Stimulated activated CD8-positive, alpha-beta memory T cell treated with anti-CD3 and anti-CD28 coated beads, Interleukin-4, amount 100 ng/mL, for 24 hours (primary cell): ENCODE data around the gene EFHC2.
"Not testable (repeated sequence)": the region's sequence is repeated elsewhere in the genome, so short reads cannot be mapped to it uniquely, and the experiment has no call there.

Source experiments
- DNase-seq: peaks from one replicate; pipeline ENCODE4 v3.0.0-alpha.2; 2020; ENCODE audit warnings: low read depth

EFHC2 gene

DNA sequence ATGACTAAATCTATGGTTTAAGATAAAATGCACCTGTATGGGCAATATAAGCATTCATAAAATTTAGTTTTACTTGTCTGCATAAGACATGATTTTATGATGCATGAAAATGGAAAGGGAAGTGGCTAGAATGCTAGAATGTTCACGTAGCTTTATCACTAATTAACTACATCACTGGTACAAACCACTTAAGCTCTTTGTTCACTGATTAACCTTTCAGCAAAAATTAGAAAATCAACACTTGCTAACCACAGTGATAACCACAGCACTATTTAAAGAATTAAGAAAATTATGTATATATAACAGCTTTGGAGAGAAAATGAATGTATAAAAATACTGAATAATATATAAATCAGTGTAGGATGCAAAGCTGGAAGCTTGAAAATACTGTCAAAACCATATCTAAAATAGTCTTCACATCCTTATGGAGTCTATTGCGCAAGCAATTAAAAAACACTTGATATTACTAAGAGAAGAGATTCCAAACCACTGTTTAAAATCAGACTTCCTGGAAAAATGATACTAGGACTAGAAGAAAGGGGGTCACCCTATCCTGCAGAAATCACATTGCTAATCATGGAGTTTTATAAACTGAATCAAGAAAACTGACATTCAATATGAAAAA is 51.9 kb downstream of the EFHC2 start:
- DNase-seq: no peak

GRCh38 chrX:44290718-44291117 is 52.8 kb downstream of the EFHC2 start:
- DNase-seq: no peak

DNA sequence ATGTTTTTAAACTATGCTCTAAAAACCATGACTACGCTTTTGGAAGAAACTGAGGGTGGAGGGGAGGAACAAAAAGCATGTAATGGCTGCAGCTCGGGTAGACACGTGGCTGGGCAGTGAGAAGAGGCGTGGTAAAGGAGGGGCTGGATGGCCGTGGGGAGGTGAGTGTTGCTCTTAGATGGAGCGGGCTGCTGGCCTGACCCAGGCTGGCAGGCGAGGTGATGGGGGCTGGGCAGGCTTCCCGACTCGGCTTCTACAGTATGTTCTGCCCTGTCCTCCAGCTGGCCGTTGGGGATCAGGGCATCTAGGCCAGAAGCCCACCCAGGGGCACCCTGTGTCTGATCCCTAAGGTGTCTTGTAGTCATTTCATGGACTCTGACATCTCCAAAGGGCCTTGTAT is 60.7 kb downstream of the EFHC2 start:
- DNase-seq: no peak

DNA sequence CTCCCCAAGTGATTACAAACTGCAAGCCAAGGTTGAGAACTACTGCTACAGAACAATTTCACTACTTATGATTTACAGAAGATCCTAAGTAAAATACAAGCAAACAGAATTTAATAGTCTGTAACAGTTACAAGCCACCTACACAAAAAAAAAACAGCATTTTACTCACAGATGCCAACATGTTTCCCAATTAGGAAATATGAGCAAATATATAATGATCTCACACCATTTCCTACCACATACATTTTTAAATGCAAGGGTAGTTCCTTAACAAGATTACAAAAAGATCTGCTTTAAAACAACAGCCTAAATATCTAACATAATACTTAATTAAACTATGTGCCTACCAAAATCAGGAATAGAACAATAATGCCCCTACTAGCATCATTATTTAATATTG is 63.4 kb downstream of the EFHC2 start:
- DNase-seq: no peak

DNA sequence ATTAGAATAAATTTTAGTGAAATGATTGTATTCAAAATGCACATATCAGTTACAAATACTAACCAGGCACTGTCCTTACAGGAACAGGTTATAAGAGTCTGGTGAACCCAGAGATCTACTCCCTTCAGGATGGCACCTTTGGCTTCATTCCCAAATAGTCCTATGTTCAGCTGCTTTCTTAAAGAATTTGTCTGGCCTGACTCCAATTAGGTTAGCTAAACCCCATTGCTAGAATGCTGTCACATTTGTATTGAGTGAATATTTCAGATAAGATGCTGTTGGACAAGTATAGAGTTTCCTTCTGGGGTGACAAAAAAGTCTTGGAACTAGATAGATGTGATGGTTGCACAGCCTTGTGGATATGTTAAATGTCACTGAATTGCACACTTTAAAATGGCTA is 69.4 kb downstream of the EFHC2 start:
- DNase-seq: no peak

- no peak for DNase-seq
Measured at GRCh38 chrX:44267861-44268260, 75.6 kb downstream of the EFHC2 start.

GRCh38 chrX:44267116-44267515 is 76.4 kb downstream of the EFHC2 start:
- DNase-seq: no peak

DNA sequence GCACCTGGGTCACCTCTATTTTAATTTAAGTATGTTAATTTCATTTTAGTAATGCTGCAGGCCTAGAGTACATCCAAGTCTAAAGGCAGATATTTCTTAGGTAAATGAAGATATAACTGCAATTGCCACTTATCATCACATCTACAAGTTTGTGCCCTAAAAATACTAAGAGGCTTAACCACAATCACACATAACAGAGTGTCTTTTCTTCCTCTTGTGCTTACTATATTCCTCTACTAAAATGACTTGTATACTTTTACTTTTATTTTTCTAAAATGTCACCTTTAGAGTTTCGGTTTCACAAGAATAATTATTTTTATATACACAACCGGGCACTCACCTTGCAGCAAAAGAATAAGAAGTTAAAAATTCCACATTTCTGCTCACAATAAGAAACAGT is 77.9 kb downstream of the EFHC2 start:
- no peak for DNase-seq

DNA sequence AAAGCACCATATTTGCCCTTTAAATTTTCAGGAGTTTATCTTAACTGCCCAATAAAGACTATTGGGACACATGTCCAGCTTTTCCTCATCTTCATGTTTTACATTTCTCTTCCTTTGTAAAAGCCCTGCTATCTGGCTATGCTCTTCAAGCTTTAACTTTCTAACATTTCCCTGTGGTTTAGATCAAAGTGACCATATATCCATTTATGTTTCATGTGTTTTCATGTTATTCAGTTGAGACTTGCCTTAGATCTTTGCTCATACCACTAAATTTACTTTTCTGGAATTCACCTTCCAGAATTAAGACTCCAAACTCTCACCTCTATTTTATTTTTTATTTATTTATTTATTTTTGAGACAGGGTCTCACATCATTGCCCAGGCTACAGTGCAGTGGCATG is 78.5 kb downstream of the EFHC2 start:
- no peak for DNase-seq

- DNase-seq: no peak
Measured at GRCh38 chrX:44261286-44261685, 82.2 kb downstream of the EFHC2 start.

DNA sequence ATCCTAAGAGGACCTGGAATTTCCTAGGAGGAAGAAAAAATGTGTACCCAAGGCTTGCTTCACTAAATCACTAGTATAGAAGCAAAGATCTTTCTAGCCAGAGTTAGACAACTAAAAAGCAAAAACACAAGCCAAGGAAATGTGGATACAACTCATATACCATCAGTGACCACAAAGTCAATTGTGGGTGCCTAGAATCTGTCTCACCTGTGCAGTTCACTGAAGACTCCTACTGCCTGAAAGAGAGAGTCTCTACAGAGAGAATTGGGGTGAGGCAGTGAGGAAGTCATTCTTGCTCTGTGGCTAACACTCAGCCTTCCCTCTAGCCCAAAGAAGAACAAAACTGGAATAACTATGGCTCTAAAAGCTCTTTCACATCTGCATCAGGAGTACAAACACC is 82.9 kb downstream of the EFHC2 start:
- no peak for DNase-seq

- not testable (repeated sequence) for DNase-seq
Measured at GRCh38 chrX:44255742-44256141, 87.7 kb downstream of the EFHC2 start.

GRCh38 chrX:44253575-44253942 is 89.9 kb downstream of the EFHC2 start:
- no peak for DNase-seq

DNA sequence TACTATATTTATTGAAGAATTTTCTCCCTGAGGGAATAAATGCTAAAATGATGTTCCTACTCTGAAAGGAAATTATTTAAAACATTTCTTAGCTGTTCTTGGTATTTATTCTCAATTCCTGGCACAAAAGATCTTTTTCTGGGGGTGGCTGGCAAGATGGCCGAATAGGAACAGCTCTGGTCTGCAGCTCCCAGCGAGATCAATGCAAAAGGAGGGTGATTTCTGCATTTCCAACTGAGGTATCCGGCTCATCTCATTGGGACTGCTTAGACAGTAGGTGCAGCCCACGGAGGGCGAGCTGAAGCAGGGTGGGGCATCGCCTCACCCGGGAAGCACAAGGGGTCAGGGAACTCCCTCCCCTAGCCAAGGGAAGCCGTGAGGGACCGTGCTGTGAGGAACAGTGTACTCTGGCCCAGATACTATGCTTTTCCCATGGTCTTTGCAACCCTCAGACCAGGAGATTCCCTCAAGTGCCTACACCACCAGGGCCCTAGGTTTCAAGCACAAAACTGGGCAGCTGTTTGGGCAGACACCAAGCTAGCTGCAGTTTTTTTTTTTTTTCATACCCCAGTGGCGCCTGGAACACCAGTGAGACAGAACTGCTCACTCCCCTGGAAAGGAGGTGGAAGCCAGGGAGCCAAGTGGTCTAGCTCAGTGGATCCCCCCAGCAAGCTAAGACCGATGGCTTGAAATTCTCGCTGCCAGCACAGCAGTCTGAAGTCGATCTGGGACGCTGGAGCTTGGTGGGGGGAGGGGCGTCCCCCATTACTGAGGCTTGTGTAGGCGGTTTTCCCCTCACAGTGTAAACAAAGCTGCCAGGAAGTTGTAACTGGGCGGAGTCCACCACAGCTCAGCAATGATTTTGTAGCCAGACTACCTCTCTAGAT is 90.5 kb downstream of the EFHC2 start:
- peak; percentile 36 for DNase-seq

- no peak for DNase-seq
Measured at GRCh38 chrX:44247468-44247867, 96.0 kb downstream of the EFHC2 start.

DNA sequence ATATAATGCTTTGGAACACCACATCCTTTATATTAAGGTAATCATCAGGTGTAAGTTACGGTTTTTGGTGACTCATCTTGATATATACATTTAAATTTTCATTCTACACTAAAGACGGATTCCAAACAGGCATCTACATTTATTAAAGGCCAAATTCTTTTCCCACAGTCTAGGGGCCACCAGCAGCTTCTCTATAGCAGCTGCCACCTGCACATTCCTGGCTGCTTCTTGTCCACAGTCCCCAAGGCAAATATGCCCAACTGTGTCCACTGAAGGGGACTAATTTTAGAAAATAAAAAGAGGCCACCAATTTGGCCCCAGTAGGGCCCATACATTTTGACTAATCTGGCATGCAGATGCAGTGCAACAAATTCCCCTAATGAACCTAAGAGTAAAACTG is 96.6 kb downstream of the EFHC2 start:
- no peak for DNase-seq

DNA sequence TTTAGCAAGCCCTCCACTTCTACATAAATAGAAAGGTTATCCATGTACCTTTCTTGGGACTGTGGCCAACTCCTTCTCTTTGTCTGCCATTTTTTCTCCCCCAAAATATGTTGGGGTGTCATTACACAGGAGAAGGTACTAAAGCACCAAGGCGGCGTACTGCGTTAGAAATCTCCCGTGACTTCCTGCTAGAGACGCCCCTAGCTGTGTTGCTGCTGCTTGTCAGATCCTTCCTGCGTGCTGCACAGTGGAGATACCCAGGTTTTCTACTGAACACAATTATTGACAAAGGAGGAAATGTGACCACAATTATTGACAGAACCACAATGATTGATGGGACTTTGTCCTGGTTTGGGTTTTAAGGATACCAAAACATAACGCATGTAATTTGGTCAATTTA is 97.7 kb downstream of the EFHC2 start:
- no peak for DNase-seq

DNA sequence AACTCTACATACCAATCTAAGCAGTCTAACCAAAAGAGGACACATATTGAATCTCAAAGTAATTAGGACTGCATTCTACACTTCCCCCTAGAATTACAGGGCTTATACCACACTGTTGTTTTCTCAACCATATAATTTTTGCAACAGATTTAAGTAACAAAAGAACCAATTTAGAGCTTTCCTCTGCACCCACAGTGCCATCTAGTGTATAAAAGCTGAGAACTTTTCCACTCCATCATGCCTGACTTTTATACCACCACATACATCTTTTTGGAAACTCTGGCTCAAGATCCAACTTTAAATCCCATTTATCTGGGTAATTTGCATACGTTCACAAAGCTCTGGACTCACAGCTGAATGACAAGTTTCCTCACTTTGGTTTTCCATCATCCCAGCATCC is 99.5 kb downstream of the EFHC2 start:
- no peak for DNase-seq

GRCh38 chrX:44241546-44241945 is 101.9 kb downstream of the EFHC2 start:
- DNase-seq: no peak

DNA sequence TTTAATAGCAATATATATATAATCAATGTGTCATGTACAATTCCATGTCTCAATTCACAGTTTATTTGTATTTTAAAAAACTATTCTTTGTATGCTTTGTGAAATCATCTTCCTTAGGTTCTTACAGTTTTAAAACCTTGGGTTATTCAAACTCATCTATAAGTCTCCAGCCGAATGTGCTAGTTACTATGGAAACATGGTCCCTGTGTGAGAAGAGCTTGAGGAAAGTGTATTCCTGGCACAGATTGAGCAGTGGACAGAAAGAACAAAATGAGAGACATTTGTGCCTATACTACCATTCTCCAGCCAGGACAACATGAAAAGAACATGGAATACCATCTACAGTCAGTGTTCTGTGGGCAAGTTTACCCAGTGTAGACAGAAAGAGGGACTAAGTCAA is 103.4 kb downstream of the EFHC2 start:
- no peak for DNase-seq

- DNase-seq: no peak
Measured at GRCh38 chrX:44239036-44239435, 104.4 kb downstream of the EFHC2 start.

GRCh38 chrX:44235534-44235933 is 107.9 kb downstream of the EFHC2 start:
- DNase-seq: no peak

GRCh38 chrX:44234541-44234940 is 108.9 kb downstream of the EFHC2 start:
- no peak for DNase-seq

DNA sequence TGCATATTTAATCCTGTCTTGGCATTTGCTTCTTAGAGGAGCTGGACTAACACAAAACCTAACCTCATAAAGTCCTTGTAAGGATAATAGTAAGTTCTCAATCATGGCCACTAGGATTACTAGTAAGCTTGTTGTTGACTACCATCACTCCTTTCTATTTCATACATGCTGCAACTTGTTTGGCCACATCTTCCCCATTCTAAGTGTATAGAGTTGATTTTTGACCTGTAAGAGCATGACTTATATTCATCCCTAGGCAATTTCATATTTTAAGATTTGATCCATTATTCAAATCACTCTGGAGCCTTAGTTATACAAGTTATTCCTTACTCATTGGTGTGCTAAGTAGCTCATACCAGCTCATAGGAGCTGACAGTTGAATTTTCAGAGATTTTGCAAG is 109.4 kb downstream of the EFHC2 start:
- DNase-seq: no peak
